Activated gamma-delta T cell (primary cell): ENCODE data around the gene APCDD1L.

ENCODE experiments used
- DNase-seq: peaks from one replicate; lab custom pipeline; 2025; lab: John Stamatoyannopoulos, UW

The APCDD1L gene

DNA sequence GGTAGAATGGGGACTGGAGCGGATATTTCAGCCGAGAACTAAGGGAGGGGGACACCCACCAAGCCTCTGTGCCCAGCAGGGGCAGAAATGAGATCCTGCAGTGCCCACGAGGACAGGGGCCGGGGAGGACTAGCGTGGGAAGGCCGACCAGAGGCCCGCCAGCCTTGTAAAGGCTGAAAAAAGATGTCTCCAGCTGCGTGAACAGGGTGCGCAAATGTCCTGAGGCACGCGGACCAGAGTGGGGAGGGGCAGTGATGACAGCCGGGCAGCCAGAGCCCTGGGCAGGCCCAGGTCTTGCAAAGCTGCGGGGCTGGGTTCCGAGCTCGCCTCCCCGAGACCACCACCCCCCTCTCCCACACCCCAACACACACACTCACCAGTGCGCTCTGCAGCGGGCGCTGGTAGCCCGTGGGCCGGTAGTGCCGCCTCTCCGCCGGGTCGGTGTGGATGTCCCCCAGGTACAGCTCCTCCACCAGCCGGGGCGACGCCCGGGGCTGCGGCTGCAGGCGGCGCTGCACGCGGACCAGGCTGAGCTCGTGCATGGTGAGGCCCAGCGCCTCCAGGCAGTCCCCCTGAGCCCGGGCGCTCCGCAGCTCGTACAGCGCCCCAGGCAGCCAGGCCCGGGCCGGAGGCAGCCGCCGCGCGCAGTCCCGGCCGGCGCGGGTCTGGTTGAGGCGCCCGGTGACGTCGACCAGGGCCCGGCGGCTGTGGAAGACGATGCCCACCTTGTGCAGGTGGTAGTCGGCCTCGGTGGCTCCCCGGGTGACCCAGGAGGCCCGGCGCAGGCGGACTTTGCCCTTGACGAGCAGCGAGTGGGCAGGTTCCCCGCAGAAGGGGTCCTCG, 48.2 kb downstream of the APCDD1L start:
- DNase-seq: no peak

DNA sequence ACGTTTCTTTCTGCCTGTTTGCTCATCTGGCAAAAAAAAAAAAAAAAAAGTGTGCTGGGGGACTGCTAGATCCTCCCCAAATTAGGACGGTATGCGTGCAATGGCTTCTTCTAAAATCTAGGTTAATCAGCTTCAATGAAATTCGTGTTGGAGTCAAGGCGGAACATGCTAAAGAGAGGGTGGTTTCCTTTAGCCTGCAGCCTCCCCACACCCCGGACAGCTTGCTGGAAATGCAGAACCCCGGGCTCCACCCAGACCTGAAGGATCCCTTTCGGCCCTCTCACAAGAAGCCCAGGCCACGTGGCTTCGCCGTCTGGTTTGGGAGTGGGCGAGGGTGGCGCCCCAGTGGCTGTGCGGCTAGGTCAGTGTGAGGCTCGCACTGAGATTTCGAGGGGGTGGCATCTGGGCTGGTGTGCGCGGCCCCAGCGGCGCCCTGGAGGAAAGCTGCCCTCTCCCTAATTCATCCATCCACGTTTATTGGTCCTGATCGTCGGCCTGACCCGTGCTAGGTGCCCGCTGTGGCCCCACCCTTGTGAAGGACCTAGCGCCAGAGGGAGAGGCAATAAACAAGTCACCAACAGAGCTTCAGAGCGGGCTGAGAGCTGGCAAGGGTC, 49.0 kb downstream of the APCDD1L start:
- no peak for DNase-seq

DNA sequence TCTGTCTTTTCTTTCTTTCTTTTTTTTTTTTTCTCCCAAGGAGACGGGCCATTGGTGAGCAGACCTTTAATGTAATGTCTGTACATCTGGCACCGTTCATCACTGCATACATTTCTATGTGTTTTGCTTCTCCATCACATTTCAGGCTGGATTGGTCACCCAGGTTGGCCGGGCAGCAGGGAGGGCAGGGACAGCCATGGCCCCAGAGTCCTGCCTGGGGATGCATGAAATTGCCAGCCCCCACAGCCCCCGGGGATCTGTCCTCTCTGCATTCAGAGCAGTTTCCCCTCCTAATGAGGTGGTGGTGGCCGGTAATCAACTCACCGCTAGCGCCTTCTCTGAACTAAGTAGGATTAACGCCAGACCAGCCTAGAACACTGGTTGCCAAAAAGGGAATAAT, 50.4 kb downstream of the APCDD1L start:
- DNase-seq: no peak

DNA sequence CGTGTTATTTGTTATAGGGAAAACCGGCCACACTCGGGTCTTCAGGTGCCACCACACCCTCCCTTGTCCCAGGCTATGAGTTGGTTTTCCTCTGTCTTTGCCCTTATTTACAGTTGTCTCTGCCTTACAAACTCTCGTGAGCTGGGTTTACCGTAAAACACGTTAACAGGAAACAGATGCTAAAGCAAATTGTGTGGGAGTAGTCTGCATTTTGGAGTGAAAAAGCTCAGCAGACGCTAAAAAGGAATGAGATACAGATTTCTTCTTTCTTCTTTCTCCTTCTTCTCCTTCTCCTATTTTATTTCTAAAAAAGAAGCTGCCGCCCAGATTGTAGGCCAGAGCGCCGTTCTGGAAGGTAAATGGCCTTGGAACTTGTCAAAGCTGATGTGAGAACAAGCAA, 51.9 kb downstream of the APCDD1L start:
- no peak for DNase-seq

DNA sequence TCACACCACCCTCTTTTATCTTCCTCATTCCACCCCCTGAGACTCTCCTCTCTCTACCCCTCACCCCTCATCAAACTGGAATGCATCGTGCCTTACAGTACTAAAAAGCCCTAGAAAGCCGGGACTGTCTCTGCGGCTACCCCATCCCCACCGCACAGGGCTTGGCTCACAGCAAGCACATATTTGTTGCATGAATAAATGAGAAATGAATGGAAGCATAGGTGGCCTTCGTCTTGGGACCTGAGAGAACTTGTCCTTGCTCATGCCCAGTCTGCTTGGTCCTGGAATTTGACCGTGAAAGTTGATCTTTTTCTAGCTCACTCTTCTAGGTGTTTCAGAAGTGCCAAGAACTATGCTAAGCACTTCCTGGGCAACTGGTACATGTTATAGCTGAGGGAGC, 53.3 kb downstream of the APCDD1L start:
- DNase-seq: no peak

DNA sequence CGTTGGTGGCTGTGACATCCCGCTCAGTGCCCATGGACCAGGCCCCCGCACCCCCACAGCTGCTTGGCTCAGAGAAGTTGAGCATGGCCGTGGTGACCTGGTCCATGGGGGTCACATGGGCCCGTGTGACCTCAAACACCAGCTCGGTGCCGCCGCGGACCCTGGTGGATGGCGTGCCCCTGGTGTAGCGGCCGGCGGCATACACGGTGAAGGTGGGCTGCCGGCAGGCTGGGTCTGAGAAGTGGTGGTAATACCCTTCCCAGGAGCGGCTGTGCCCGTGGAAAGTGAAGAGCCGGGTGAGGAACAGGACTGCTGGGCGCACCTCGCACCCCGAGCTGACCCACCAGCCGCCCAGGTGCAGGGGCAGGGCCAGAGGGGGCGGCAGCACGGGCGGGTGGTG, 54.1 kb downstream of the APCDD1L start:
- no peak for DNase-seq

DNA sequence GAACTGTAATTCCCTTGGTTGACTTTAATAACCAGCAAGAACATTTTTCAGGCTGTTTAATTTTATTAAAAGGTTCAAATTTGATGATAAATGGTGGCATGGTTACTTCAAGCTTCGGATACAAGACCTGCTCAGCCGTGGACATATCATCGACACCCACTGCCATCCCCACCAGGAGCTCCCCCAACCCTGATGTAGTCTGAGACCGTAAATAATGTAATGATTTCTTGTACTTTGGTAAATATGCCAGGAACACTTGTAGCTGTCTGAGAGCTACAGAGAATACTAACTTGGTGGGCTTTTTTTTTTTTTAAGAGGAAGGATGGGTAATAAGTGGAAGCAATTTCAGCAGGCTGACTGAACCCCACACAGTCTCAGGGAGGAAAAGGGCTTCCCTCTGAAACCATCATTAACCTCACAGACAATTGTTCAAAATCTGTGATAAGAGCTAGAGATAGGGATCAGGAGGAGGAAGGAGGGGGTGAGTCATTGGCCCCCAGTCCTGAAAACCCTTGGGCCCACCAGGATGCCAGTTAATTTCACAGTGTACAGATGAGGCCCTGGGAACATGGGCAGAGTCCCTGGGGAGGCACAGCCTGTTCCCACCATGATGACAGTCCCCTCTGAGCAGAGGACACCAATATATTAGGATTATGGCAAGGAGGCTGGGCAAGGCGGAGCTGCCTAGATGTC, 56.0 kb downstream of the APCDD1L start:
- no peak for DNase-seq

DNA sequence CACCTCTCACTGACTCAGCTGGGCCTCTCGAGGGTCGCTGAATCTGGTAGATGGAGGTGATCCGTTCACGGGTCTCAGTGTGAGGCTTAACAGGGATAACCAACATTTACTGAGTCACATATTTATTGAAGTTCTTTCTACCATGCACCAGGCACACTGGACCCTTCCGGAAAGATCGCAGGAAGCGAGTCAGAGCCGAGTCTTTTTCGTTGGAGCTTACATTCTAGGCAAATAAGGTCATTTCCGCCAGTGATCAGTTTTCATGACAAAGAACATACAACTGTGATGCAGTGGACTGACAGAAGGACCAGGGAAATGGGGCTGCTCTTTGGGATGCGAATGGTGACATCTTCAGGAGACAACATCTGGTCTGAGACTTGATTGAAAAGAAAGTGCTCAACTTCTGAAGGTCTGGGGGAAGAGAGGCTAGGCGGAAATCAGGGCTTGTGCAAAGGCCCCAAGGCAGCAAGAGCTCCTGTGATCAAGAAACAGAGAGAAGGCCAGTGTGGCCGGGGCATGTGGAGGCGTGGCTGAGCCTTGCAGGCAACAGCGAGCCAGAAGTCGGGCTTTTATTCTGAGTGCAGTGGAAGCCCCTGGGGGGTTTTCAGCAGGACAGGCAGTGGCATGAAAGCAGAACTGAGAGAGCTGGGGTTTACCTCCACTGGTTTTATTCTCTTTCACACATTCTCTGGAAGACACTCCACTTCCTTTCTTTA, 56.7 kb downstream of the APCDD1L start:
- no peak for DNase-seq

DNA sequence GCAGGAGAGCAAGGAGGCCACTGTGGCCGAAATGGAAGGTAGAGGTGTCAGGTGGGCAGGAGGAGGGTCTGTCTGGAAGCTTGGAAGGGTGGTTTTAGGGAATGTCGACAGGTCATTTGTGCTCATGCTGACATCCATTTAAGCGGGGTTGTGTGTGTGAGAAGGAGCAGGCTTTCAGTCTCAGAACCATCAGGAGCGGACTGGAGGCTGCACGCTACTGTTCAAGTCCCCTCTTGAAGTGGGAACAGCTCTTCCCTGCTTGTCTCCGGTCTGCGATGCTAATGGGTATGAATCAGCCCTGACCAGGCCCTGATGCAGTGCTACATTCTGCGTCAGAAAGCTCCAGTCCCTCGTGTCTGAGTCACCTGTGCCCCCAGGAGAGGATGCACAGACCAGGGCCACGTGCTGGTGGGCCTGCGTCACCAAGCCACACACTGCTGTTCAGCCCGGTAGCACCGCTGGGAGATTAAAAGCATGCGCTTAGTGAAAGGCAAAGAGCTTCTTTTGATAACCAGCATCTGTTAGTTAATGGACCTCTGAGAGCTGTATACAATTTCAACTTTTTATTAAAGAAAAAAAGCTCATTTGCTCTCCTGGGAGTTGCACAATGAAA, 58.0 kb downstream of the APCDD1L start:
- DNase-seq: no peak

DNA sequence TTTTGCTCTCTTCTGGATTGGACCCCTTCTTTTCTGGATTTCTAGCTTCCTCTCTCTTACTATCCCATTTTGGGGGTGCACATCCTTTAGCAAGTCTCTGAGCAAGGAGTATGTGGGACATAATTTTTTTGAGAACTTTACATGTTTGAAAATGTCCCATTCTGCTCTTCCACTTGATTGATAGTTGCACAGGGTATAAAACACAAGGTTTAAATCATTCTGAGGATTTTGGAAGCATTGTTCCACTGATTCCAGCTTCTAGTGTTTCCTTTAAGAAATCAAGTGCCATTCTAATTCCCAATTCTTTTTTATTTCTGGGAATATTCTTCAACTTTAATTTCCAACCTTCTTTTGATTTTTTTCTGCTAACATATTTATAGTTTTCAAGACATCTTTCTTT, 60.7 kb downstream of the APCDD1L start:
- no peak for DNase-seq

DNA sequence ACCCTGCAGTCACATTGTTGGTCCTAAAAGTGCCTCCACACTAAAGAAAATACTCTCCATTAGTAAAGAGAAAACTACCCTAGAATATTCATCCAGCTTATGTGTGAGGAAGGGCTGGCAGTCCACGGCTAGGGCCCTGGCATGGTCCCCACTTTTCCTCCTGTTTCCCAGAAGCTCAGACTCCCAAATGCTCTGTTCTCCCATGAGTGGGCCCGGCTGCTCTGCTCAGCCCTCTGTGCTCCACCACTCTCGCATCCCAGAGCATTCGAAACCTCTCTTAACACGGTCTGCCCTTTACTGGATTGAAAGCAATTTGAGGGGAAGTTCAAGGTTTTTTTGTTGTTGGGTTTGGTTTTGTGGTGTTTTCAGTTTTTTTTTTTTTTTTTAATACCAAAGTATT, 61.8 kb downstream of the APCDD1L start:
- DNase-seq: no peak

DNA sequence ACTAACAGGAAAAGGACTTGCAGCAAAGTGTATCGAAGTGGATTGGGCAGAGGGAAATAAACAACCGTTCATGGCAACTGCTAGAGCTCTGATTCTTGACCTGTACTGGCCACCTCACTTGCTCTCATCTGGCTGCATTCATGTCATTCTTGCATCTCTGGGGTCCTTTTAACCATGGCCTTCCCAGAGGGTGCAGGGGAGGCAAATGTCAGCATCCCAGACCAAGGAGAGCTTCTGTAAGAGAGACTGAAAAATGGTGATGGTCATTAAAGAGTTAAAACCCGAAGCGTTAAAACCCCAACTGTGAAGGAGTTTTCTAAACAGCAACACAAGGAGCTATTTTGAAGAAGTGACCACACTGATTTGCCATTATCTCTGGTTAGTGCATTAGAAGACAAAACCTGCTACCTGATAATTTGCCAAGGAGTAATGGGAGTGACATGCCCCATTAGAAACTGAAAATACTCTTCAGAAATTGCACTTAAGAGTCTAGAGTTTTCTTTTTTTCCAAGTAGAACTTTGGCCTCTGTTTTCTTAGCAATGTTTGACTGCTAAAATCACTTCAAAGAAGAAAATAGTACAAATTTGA, 62.4 kb downstream of the APCDD1L start:
- DNase-seq: no peak

DNA sequence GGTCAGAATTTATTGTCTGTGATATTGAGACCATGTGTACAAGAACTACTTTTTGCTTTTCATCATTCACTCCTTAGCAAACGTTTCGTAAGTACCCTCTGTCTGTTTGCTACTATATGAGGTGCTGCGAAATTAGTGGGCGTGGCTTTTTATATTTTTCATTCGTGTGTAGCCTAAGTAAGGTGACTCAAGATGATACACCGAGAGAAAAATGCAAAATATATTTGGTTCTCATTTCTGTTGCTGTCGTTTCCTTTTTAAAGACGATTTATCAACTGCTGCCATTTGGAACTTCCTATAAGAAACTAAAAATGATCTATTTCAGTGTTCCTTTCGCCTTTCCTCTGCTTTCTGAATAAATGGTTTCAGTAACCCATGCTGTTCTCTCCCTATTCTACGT, 64.9 kb downstream of the APCDD1L start:
- no peak for DNase-seq

DNA sequence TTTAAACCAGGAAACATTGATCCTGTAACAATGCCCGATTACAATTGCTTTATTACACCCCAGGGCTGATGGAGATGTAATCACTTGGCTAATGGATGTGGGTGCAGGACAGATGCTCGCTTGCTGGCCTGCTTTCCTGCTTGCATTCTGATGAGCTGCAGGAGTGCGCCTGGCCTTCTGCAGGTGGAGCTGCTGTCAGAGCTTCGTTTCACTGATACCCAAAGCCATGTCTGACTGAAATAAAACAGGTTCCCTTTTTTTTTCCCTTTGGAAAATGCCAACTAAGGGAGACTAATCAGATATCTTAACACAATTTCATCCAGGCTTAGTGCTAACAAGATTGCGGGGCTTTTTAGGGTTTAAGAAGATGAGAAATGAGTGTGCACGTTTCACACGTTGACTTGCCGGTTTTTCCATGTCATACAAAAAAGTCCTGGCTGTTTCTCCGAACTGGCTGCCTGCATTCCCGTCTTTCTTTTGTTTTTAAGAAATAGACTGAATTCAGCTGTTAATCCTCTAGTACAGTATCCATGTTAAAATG, 65.4 kb downstream of the APCDD1L start:
- no peak for DNase-seq

DNA sequence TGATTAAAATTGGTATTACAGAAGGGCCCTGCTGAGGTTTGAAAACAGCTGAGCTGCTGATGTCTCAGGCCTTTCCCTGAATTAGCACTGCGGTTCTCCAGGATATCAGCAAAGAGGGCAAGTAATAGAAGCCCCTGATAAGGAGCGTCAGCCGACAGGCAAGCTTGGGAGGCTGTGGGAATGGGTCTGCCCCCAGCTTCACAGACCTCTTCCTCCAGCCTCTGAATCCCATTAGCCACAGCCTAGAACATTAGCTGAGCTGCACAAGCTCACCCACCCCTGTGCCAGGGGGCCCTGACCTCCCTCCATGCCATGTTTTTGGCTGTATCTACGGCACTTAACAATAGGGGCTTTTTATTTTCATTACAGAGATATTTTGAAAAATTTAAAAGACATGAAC, 66.2 kb downstream of the APCDD1L start:
- no peak for DNase-seq

DNA sequence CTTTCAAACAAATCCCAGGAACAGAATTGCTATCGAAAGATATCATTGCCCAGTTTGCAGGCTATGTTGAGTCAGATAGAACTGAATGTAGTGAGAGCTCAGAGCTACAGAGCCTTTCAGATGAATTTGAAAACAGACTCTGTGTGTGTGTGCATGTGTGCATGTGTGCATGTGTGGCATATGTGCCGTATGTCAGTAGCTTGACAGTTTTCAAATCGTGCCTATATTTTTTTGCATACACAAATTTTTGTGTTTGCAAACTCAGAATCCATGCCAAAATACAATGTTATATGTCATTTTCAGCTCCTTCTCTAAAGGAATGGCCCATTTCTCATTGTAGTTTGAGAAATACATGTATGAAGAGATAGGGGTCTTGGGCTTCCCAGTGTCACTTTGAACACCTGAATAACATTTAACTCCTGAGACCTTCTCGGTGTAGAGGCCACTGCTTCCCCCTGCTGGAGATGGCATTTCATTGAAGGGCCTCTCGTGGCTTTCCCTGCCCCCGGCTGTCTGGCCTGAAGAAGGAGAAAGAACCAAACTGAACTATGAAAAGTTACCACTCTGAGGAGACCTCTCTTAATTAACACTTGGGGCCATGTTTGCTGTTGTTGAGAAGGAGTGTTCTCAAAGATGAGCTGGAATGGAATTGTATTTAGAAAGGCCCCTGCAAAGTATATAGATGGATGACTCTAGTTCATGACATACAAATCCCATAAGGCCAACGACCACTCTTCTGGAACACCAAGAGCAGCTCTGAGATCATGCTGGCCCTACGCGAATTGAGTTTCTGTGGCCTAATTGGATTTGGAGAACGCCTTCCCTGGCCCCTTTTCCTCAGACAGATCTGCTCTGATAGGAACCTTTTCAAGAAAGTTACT, 67.4 kb downstream of the APCDD1L start:
- DNase-seq: no peak

DNA sequence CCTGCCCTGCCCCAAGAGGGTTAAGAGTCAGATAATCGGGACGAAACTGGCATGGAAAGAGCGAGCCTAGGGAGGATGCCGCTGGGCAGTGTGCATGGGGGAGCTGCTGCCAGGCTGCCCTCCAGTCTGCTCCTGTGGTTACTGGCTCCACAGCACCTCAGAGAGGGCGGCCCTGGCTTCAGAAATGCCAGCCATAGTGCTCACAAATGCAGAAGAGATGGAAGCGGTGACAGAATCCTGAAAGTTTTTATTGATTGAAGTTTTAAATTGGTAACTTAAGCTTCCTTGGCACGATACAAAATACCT, 68.3 kb downstream of the APCDD1L start:
- no peak for DNase-seq

DNA sequence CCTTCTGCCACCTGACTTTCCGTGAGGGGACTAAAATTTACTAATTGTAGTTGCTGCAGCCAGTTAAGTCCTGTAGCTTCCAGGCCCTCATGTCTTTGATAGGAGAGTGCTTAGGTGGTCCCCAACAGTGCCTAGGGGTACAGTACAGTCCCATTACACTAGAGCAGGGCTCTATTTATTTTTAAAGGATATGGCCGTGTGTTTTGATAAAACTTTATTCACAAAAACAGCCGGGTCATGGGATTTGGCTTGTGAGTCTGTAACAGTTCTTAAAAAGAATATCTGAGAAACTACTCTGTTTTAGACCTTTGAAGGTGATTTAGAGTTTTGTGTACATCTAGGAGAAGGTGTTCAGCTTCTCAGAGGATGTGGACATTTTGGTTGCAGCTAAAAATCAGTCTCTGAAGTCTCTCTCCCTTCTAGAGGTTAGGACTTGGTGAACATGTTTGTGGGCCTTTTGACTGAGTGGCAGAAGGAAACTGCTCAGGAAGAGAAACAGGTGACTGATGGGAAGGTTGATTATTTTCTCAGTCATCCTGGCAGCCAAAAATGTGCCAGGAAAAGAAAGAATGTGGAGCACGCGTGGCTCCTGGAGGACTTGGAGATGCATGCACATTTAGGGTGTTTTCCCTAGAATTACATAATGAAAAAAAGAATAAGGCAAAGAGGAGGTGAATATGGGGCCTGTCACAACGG, 68.8 kb downstream of the APCDD1L start:
- DNase-seq: no peak

DNA sequence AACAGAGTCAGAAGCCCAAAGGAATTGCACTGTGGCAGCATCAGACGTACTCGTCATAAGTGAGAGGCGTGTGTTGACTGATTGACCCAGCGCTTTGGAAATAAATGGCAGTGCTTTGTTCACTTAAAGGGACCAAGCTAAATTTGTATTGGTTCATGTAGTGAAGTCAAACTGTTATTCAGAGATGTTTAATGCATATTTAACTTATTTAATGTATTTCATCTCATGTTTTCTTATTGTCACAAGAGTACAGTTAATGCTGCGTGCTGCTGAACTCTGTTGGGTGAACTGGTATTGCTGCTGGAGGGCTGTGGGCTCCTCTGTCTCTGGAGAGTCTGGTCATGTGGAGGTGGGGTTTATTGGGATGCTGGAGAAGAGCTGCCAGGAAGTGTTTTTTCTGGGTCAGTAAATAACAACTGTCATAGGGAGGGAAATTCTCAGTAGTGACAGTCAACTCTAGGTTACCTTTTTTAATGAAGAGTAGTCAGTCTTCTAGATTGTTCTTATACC, 70.4 kb downstream of the APCDD1L start:
- DNase-seq: no peak

DNA sequence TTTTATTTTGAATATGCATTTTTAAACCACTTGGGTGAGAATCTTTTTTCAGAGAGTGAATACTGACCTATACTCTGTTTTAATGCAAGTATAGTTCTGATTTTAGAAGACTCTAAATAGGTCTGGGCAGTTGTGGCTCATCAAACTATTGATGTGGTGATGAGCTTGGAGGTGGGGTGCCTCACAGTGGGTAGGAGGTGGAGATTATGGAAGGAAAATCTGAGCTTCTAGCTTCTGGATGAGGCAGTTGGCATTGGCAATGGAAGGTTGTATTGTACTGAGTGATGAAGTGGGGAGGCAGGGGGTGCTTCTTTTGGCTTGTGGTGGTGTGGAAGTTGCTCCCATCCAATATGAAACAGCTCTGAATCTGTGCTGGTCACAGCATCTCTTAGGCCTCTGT, 73.5 kb downstream of the APCDD1L start:
- DNase-seq: no peak
